ENCODE results near the gene GTPBP2.

GTPBP2 gene

GRCh38 chr6:43575105-43575771 lies 53.8 kb downstream of the GTPBP2 start:
- DNase-seq = peak; percentile 25

GRCh38 chr6:43572015-43572414 lies 57.0 kb downstream of the GTPBP2 start:
- DNase-seq = no peak

- no peak for DNase-seq
Observed at GRCh38 chr6:43570876-43571441, 58.1 kb downstream of the GTPBP2 start.

All from DMS79 treated with DMSO at 0.1 percent for 48 hours (cell line).